BLaER1 (cell line): ENCODE results near the gene TEKT1.
"Not testable (repeated sequence)": the region's sequence is repeated elsewhere in the genome, so short reads cannot be mapped to it uniquely, and the experiment has no call there.

ENCODE experiments used
- H3K27ac ChIP-seq: shearing (Covaris generic); formaldehyde crosslinking; 2 replicates; pipeline ENCODE4 v1.8.1; 2022
- H3K27me3 ChIP-seq: shearing (Covaris generic); formaldehyde crosslinking; 2 replicates; pipeline ENCODE4 v1.8.1; 2022
- H3K36me3 ChIP-seq: shearing (Covaris generic); formaldehyde crosslinking; 2 replicates; pipeline ENCODE4 v1.8.1; 2022
- H3K4me1 ChIP-seq: shearing (Covaris generic); formaldehyde crosslinking; 2 replicates; pipeline ENCODE4 v1.8.1; 2022
- H3K4me2 ChIP-seq: shearing (Covaris generic); formaldehyde crosslinking; 2 replicates; pipeline ENCODE4 v1.8.1; 2022
- H3K4me3 ChIP-seq: shearing (Covaris generic); formaldehyde crosslinking; 2 replicates; pipeline ENCODE4 v1.8.1; 2022
- H3K9ac ChIP-seq: shearing (Covaris generic); formaldehyde crosslinking; 2 replicates; pipeline ENCODE4 v1.8.1; 2022
- H3K9me3 ChIP-seq: shearing (Covaris generic); formaldehyde crosslinking; 2 replicates; pipeline ENCODE4 v1.8.1; 2022
- H4K20me1 ChIP-seq: shearing (Covaris generic); formaldehyde crosslinking; 2 replicates; pipeline ENCODE4 v1.8.1; 2022
- Cebpa-rat ChIP-seq: shearing (Covaris generic); IDR thresholded peaks from 2 replicates; pipeline ENCODE4 v1.8.1; 2022

The TEKT1 gene

GRCh38 chr17:6793748-6794493 lies 37.6 kb downstream of the TEKT1 start:
- no peak for TF ChIP-seq Cebpa-rat
- no peak overlapping the region for H3K9ac ChIP-seq
- no peaks in the 10 kb centered on the region for H3K9me3 ChIP-seq
- H3K36me3 ChIP-seq: no peaks in the 10 kb centered on the region
- no peak overlapping the region for H3K4me2 ChIP-seq
- H3K27ac ChIP-seq: no peak overlapping the region
- H3K4me3 ChIP-seq: no peak overlapping the region
- H3K27me3 ChIP-seq: no peaks in the 10 kb centered on the region
- H3K4me1 ChIP-seq: no peaks in the 10 kb centered on the region
- H4K20me1 ChIP-seq: no peaks in the 10 kb centered on the region

GRCh38 chr17:6789146-6789545 lies 42.4 kb downstream of the TEKT1 start:
- H3K9me3 ChIP-seq: 0 out of 2 replicates have a peak, but pooled peaks cover 6% of the 10 kb centered on the region
- H3K4me1 ChIP-seq: no peaks in the 10 kb centered on the region
- no peak overlapping the region for H3K4me2 ChIP-seq
- no peak overlapping the region for H3K27ac ChIP-seq
- no peak overlapping the region for H3K4me3 ChIP-seq
- TF ChIP-seq Cebpa-rat: no peak
- no peaks in the 10 kb centered on the region for H4K20me1 ChIP-seq
- H3K9ac ChIP-seq: no peak overlapping the region
- H3K36me3 ChIP-seq: no peaks in the 10 kb centered on the region
- H3K27me3 ChIP-seq: no peaks in the 10 kb centered on the region

- no peak for TF ChIP-seq Cebpa-rat
- Histone ChIP-seq H3K27ac (no peak overlapping the region), H3K4me1 (no peaks in the 10 kb centered on the region), H3K9ac (no peak overlapping the region), H3K27me3 (no peaks in the 10 kb centered on the region), H3K36me3 (no peaks in the 10 kb centered on the region), H3K9me3 (0 out of 2 replicates have a peak, but pooled peaks cover 6% of the 10 kb centered on the region), H3K4me2 (no peak overlapping the region), H4K20me1 (no peaks in the 10 kb centered on the region), H3K4me3 (no peak overlapping the region)
Observed at GRCh38 chr17:6787081-6787693, 44.3 kb downstream of the TEKT1 start.

- no peaks in the 10 kb centered on the region for H3K27me3 ChIP-seq
- H3K4me1 ChIP-seq: no peaks in the 10 kb centered on the region
- H3K27ac ChIP-seq: no peak overlapping the region
- H3K36me3 ChIP-seq: no peaks in the 10 kb centered on the region
- H4K20me1 ChIP-seq: no peaks in the 10 kb centered on the region
- H3K4me3 ChIP-seq: no peak overlapping the region
- no peak for TF ChIP-seq Cebpa-rat
- 0 out of 2 replicates have a peak, but pooled peaks cover 6% of the 10 kb centered on the region for H3K9me3 ChIP-seq
- no peak overlapping the region for H3K9ac ChIP-seq
- no peak overlapping the region for H3K4me2 ChIP-seq
Observed at GRCh38 chr17:6786618-6787017, 44.9 kb downstream of the TEKT1 start.

GRCh38 chr17:6782244-6782643 lies 49.3 kb downstream of the TEKT1 start:
- no peak overlapping the region for H3K4me2 ChIP-seq
- H3K9ac ChIP-seq: no peak overlapping the region
- no peaks in the 10 kb centered on the region for H3K27me3 ChIP-seq
- H3K4me3 ChIP-seq: no peak overlapping the region
- H3K36me3 ChIP-seq: no peaks in the 10 kb centered on the region
- TF ChIP-seq Cebpa-rat: no peak
- H3K27ac ChIP-seq: no peak overlapping the region
- no peaks in the 10 kb centered on the region for H3K4me1 ChIP-seq
- no peaks in the 10 kb centered on the region for H4K20me1 ChIP-seq
- peaks cover 16% of the 10 kb centered on the region for H3K9me3 ChIP-seq

GRCh38 chr17:6780886-6781285 lies 50.6 kb downstream of the TEKT1 start:
- H3K27ac ChIP-seq: no peak overlapping the region
- no peak overlapping the region for H3K9ac ChIP-seq
- H3K9me3 ChIP-seq: peaks cover 25% of the 10 kb centered on the region
- H3K27me3 ChIP-seq: no peaks in the 10 kb centered on the region
- no peak overlapping the region for H3K4me2 ChIP-seq
- TF ChIP-seq Cebpa-rat: no peak
- H3K4me1 ChIP-seq: no peaks in the 10 kb centered on the region
- peaks cover 4% of the 10 kb centered on the region; the same call in 1 of the 2 replicates for H3K36me3 ChIP-seq
- H4K20me1 ChIP-seq: no peaks in the 10 kb centered on the region
- no peak overlapping the region for H3K4me3 ChIP-seq

GRCh38 chr17:6780001-6780400 lies 51.5 kb downstream of the TEKT1 start:
- H3K4me1 ChIP-seq: no peaks in the 10 kb centered on the region
- no peak overlapping the region for H3K9ac ChIP-seq
- H3K36me3 ChIP-seq: peaks cover 13% of the 10 kb centered on the region
- no peaks in the 10 kb centered on the region for H3K27me3 ChIP-seq
- H3K4me2 ChIP-seq: no peak overlapping the region
- H3K4me3 ChIP-seq: no peak overlapping the region
- H4K20me1 ChIP-seq: no peaks in the 10 kb centered on the region
- no peak overlapping the region for H3K27ac ChIP-seq
- TF ChIP-seq Cebpa-rat: no peak
- peaks cover 30% of the 10 kb centered on the region for H3K9me3 ChIP-seq

GRCh38 chr17:6779411-6779810 lies 52.1 kb downstream of the TEKT1 start:
- no peaks in the 10 kb centered on the region for H3K4me1 ChIP-seq
- H3K36me3 ChIP-seq: peaks cover 18% of the 10 kb centered on the region
- no peak overlapping the region for H3K4me3 ChIP-seq
- H4K20me1 ChIP-seq: no peaks in the 10 kb centered on the region
- no peak for TF ChIP-seq Cebpa-rat
- H3K9me3 ChIP-seq: peaks cover 33% of the 10 kb centered on the region
- no peak overlapping the region for H3K4me2 ChIP-seq
- H3K27me3 ChIP-seq: no peaks in the 10 kb centered on the region
- H3K9ac ChIP-seq: no peak overlapping the region
- H3K27ac ChIP-seq: no peak overlapping the region

GRCh38 chr17:6775871-6776405 lies 55.6 kb downstream of the TEKT1 start, which contains the start of gene FBXO39:
Gene FBXO39 (plus strand): TSS chr17:6776215. CDS start chr17:6779869, 3,654 bp downstream.
- Histone ChIP-seq H3K4me2 (no peak within 1 kb of the TSS), H3K36me3 (peaks cover 53% of the 10 kb centered on the region), H3K4me1 (no peaks in the 10 kb centered on the region), H3K27ac (no peak within 1 kb of the TSS), H3K27me3 (no peaks in the 10 kb centered on the region), H3K9ac (no peak within 1 kb of the TSS), H4K20me1 (no peaks in the 10 kb centered on the region), H3K9me3 (peaks cover 52% of the 10 kb centered on the region), H3K4me3 (no peak within 1 kb of the TSS)
- no peak for TF ChIP-seq Cebpa-rat

- H4K20me1 ChIP-seq, H3K4me3 ChIP-seq, H3K27me3 ChIP-seq, H3K9ac ChIP-seq, H3K27ac ChIP-seq, H3K4me1 ChIP-seq, H3K4me2 ChIP-seq: not testable (repeated sequence)
- Histone ChIP-seq H3K9me3 (peaks cover 54% of the 10 kb centered on the region), H3K36me3 (peaks cover 64% of the 10 kb centered on the region)
Observed at GRCh38 chr17:6774906-6775305, 56.6 kb downstream of the TEKT1 start.
